HG03342 (cell line): ENCODE results near the gene ARID3B.
"Not testable (repeated sequence)": the region's sequence is repeated elsewhere in the genome, so short reads cannot be mapped to it uniquely, and the experiment has no call there.

Source experiments
- ATAC-seq: cut with Tn5 transposase; IDR thresholded peaks from one replicate; pipeline ENCODE4 v1.9.1; 2021; ENCODE audit warnings: mild to moderate bottlenecking, moderate library complexity; ENCODE audit not compliant: unreplicated experiment

Gene ARID3B

DNA sequence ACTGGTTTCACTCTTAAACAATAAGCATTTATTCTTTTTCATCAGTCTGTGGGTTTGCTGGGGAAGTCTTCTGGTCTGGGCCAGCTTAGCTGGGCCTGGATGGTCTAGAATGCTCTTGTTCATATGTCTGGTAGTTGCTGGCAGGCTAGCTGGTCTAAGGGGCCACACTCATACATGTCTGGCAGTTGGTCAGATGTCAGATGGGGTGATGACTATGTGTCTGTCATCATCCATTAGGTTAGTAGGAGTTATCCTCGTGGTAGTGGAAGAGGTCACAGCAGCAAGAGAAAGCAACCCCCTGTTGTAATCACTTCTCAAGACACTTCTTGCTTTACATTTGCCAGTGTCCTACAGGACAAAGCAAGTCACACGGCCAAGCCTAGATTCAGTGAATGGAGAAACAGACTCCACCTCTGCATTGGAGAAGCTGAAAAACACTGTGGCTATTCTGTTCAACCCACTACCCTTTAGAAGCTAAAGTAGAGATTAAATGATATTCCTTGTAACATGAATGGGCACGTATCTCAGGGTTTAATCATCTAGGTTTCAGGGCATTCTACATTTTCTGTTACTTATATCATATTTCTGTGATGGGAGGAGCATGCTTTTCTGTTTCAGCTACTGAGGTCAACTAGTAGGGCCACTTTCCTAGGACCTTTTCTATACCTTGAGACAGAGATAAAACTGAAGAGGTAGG, 5.5 kb upstream of the ARID3B start:
- no peak for ATAC-seq

DNA sequence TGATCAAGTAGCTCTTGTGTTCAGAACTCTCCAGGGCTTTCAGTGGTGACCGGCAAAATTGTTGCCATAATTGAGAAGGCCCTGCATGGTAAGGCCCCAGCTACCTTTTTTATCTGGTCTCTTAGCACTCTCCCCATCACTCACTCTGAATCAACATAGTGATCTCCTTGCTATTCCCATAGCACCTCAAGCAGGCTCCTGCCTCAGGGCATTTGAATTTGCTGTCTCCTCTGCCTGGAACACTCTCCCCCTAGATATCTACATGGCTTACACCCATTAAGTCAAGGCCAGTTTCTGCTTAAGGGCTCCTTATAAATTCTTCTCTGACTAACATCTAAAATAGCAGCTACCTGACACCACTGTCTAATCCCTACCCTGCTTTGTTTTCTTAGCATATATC, 3.3 kb upstream of the ARID3B start:
- ATAC-seq: no peak

DNA sequence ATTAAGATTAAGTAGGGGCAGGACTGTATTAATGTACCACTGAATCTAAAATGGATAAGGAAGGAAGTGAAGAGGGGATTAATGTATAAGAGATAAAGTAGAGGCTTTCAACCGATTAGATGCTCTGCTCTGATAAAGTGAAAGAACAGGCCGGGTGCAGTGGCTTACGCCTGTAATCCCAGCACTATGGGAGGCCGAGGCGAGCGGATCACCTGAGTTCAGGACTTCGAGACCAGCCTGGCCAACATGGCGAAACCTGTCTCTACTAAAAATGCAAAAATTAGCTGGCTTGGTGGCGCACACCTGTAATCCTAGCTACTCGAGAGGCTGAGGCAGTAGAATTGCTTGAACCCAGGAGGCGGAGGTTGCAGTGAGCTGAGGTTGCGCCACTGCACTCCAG, 1.5 kb upstream of the ARID3B start:
- ATAC-seq: not testable (repeated sequence)

DNA sequence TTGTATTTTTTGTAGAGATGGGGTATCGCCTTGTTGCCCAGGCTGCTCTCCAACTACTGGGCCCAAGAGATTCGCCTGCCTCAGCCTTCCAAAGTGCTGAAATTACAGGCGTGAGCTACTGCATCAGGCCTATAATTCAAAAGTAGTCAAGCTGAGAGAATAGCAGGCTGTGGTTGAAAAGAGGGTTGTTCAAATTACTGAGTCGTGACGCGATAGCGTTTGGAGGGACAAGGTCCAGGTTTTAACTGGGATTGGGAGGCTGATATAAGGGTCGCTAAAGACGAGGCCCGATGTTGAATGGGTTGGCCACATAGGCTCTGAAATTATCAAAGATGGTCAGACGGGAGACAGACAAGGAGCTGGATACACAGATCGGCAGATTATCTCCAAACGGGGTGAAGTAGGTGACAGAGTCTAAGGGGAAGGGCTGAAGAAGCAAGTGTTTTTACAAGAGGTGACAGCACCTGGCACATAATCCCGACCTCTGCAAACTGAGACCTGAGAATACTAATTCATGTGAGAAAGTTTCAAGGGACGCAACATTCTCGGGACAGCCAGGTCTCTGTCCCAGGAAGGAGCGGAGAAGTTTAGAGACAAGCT, 759 bp upstream of the ARID3B start:
- no peak for ATAC-seq

DNA sequence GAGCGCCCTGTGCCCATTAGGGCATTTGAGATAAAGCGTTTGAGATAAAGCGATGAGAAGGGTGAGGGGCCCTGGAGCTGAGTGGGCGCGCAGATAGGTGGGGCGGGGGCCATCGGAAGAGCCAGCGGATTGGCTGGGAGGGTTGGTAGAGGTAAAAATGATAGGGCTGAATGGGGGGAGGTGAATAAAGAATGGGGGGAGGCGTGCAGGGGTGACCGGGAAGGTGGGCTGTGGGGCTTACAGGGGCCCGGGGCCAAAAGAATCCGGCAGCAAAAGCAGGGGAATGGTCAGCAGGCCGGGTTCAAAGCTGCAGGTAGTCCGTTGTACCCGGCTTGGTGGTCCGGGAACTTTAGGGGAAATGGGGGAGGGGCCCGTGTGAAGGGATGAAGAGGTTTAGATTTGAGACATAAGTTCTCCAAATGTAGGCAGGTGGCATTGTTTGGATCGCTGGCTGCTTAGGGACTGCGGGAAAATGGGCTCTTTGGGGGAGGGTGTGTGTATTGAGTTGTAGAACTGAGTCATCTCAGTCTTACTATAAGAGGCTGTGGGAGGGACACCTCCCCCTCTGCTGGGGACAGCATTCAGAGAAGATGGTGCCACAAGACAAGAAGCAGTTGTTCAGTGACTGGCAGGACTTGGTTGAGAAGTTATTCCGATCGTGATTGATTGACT, 610 bp downstream of the ARID3B start:
- peak; percentile 43 for ATAC-seq

DNA sequence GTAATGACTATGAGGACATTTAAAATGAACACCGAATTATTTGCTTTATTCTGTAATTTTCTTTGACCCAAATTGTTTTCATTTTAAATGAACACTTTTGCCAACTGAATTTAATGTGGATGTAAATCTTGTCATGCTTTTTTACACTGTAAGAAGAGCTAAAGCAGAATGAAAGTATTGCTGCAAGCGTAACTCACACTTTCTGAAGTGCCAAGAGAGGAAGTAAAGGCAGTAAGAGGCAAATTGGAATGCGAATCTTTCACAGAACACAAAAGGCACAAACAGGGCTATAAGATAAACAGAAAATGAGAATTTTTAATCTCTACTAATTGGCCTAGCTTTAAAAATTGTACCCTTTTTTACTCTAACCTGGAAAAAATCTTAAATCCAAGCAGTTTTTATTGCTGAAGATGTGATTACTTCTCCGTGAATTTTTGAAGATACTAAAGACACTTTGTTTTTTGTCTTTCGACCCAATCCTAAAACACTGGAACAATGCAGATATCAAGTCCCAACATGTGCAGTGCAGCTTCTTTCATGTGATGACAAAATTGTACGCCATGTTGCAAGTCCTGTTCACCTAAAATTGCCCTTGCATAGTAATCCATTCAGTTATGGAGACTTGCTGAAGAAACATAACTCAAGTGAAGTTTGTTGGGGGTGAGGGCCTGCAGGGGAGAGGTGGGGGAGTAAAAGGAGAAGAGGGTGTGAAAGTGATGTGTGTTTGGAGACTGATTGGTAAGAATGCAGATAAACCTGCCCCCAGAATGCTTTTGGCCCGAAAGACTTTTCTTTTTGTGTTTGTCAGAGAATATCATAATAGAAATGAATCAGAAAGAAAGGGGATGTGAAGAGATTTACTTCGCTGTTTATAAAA, 1.4 kb downstream of the ARID3B start:
- no peak for ATAC-seq

DNA sequence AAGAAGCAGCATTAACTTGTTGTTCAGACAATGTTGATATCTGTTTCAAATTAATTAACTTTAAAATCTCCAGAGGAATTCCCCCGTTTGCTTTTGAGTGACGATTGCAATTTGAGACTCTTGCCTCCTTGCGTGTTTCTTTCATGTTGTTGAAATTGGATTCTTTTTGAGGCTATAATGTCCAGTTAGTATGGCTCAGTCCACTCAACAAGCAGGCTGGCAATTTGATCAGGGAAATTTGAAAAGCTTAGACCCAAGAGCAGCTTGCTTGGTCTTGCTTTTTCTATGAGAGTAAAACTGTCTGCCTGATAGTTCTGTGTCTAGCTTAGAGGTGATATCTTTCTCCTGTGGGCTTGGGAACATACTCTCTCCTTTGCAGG, 2.0 kb downstream of the ARID3B start:
- ATAC-seq: no peak

DNA sequence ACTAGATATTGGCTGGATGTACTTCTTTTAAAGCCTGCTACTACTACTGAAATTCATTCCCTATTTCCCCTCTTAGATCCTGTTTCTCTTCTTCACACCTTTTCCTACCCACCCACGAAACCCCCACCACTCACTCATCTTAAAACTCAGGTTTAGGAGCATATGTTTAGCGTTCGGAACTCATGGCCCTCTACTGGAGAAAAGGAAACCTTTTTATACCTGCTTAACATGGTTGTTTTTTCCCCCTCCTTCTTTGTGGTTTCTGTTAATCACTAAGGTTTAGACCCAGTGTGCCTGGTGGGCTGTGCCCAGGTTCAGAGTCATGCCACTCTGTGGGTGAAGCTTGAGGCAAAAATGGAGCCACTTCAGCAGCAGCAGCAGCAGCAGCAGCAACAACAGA, 2.6 kb downstream of the ARID3B start:
- no peak for ATAC-seq

DNA sequence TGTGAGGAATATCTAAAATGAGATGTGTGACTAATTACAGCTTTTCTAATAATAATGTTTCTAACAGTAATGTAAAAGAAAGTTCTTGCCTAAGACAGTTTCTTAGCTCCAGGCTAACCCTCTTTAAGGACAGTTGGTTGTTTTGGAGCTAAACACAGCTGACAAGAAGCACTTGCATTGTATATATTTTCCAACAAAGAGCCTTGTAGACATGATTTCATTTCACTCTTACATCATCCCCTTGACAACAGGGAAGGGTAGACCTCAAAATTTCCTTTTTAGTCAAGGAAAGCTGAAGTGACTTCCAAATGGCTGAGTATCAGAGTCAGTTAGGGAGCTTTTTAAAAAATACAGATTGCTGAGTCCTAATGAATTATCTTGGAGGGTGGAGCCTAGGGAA, 4.1 kb downstream of the ARID3B start:
- no peak for ATAC-seq

DNA sequence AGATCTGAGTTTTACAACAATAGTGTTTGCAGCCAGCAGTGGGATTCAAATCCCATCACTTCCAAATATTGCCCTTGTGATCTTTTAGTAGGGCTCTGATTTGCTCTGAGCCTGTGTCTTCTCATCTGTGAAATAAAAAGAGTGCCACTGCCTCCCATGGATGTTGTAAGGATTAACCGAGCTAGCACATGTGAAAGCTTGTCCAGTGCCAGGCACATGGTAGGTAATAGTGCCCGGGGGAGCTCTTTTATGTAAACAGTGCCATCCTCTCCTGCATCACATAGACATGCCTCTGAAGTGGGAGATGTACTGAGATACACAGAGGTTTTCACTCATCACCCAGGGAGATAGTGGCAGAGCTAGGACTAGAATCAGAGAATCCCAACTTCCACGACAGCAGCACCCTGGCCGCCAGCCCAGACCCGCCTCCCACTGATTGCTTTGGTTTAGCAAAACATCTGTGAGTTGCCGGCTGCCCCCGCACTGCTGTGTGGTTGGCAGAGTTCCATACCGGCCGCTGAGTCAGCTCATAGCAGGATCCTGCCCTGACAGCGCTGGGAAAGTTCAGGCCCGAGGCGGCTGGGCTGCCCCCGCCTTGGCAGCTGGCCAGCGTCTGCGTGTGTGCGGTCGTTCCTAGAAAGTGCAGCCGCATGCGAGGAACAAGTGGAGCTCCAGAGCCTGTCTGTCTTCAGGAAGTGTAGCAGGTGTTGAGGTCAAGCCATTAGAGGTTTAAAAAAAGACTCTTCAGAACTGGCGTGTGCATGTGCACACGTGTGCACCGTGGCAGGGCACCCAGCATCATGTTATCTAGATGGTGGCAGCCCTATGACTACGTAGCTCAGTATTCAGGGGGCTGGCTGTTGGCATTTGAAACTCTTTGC, 5.0 kb downstream of the ARID3B start:
- ATAC-seq: peak; percentile 43

DNA sequence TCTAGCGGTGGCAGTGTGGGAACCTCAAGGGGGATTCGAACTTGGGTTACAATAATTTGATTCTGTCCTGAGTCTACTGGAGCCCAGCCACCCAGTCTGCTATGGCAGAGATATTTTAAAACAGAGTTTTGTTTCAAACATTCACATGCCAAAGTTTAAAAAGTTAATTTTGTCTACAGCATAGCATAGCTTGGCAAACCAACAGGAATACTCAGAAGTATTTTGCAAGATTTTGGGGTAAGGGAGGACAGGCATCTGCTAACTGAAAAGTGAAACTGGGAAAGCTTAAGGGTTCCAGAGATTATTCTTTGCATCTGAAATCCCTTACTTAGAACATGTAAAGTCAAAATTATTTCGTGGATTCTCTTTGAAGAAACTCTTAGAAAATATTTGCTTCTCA, 6.6 kb downstream of the ARID3B start:
- no peak for ATAC-seq

DNA sequence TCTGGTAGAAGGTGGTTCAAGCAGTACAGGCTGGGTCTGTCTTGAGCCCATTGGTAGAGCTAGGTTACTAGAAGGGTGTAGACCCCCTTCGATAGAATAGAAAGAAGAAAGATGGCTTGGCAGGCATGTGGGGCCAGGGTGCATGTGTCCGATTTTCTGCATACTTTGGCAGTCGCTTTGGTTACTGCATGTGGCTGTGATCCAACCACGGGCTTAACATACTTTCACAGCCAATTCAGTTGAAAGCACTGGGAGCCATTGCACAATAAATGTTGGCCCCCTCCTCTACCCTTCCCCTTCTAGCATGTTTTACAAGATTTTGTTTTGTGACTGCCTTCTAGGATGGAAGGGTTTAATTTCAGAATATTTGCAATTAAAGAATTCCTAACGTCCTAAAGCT, 7.2 kb downstream of the ARID3B start:
- no peak for ATAC-seq

DNA sequence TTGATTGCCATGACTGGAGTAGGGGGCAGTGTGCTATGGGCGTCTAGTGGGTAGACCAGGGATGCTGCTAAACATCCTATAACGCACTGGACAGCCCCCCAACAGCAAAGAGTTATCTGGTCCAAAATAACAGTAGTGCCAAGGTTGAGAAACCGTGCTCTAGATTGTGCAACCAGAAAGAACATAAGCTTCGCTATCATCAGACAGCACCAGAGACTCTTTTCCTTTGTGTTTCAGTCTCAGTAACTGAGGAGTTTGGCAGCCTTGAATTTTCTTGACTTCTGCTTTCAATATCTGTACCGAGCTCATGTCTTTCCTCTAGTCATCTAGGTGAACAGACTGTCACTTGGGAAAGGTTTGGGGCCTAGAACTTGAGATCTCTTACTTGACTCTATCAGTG, 8.8 kb downstream of the ARID3B start:
- ATAC-seq: no peak

DNA sequence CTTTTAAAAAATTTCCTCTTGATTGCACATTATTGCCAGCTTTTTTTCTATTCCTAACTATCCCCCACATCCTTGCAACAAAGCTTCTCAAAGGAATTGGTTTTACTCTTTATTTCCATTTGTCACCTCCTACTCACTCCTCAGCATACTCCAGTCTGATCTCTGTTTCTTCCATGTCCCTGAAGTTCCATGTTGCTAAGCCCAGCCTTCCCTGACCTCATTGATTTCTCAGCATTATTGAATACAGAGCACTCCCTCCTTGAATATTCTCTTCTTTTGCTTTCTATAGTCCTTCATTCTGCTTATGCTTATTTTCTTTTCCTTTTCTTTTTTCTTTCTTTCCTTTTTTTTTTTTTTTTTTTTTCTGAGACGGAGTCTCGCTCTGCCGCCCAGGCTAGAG, 10.7 kb downstream of the ARID3B start:
- no peak for ATAC-seq

DNA sequence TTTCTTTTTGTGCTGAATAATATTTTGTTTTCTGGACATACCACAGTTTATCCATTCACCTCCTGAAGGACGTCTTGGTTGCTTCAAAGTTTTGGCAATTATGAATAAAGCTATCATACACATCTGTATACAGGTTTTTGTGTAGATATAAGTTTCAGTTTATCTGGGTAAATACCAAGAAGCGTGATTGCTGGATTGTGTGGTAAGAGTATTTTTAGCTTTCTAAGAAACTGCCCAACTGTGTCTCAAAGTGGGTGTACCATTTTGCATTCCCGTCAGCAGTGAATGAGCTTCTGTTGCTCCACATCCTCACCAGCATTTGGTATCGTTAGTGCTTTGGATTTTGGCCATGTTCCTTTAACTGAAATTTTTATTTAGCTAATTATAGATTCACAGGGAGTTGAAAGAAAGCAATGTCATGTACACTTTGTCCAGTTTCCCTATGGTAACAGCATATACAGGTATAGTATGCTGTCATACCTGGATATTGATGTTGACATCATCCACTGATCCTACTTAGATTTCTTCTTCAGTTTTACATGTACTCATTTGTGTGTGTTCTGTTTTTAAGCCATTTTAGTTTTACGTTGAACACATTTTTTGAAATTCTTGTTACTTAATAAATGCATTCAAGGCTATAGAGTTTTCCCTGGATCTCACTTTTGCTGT, 11.9 kb downstream of the ARID3B start:
- no peak for ATAC-seq

DNA sequence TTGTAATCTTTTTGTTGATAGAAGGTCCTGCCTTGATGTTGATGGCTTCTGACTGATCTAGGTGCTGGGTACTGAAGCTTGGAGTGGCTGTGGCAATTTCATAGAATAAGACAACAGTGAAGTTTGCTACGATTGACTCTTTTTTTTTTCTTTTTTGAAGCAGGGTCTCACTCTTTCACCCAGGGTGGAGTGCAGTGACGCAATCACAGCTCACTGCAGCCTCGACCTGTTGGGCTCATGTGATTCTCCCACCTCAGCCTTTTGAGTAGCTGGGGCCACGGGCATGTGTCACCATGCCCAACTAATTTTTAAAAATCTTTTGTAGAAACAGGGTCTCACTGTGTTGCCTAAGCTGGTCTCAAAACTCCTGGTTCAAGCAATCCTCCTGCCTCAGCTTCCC, 14.2 kb downstream of the ARID3B start:
- ATAC-seq: no peak

DNA sequence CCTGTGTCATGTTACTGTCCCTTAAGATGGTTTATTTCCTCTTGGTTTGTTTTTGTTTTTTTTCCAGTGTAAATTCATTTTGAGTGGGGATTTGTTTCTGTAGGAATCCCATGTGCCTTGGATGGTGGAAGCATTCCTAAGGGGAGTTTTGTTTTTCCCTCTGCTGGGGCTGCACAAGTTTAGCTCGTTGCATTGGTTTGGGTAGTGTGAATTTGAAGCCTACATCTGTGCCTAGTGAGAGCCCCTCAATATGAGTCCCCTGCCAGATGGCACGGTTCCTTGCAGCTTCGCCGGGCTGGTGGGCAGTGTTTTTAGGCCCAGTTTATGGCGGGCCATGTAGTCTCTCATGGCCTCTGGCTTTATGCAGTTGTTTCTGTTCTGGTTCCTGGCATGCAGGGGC, 17.7 kb downstream of the ARID3B start:
- no peak for ATAC-seq

DNA sequence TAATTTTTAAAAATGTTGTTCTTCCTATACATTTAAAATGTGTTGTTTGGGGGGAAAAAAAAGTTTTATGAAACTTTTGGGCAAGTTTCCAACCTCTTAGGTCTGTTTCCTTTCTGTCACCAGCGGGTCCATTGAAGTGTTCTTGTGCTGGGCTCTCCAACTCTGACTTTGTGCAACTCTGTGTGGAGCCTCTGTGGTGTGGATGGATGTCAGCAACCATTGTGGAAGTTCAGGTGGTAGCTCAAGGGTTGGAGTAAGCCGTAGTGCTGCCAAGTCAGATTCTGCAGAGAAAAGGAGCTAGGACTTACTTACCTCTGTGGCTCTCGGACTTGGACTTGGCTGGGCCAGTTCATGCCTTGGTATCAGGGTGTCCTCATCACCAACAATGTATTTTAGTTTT, 22.4 kb downstream of the ARID3B start:
- no peak for ATAC-seq

DNA sequence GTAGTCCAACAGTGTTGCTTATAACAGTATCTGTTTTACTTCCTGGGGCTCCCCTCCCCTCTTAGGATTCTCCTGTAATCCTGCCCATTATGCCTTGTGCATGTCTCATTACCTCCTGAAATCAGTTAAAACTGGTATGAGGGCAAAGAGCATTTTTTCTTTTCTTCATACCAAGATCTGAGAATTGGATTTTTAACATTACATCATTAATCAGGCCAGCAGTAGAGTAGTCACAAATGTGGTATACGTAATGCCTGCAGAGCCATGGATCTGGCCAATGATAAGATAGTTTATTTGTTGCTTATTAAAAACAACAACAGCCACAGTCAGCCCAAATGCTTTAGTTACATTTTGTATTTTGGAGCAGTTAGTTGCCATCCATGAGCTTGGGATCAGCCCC, 23.2 kb downstream of the ARID3B start:
- no peak for ATAC-seq
